ENCODE results near the gene SPATA18.
"Not testable (repeated sequence)": the region's sequence is repeated elsewhere in the genome, so short reads cannot be mapped to it uniquely, and the experiment has no call there.

The SPATA18 gene

GRCh38 chr4:52052475-52052780 lies 1.3 kb downstream of the SPATA18 start:
- no peak for DNase-seq (ENCODE audit: low read depth in 2 of 2)

DNA sequence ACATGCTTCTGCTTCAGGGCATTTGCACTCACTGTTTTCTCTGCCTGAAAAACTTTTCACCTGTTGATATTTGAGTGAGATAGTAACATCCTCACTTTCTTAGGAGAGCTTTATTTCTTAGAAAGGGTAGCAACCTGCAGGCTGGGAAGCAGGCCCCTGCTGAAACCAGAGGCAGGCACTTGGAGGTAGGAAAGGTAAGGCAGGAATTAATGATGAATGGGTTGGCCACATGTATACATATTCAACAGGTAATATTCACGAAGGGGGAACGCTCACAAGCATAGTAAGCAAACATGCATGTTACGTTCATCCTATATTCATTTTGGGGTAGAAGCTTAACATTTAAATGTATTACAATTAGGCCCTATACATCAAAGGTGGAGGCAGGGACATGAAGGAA lies 3.1 kb downstream of the SPATA18 start:
- DNase-seq (ENCODE audit: low read depth in 2 of 2), result no peak

DNA sequence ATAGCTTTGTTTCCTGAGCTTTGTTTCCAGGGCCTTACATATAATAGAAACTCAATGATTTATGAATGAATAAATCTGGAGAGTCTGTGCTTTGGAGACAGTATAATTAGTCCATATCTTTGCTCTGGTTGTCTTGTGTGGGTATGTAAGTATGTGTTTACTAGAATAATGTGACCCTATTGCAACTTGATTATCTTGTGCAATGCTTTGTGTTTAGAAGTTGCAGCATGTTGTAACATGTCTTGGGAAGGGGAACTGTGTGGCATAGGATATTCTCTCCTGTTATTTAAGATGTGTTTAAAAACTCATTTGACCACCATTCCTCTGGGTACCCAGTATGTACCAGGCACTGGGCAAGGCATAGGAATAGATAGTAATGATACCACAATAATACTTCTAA lies 6.1 kb downstream of the SPATA18 start:
- DNase-seq (ENCODE audit: low read depth in 2 of 2), result no peak

DNA sequence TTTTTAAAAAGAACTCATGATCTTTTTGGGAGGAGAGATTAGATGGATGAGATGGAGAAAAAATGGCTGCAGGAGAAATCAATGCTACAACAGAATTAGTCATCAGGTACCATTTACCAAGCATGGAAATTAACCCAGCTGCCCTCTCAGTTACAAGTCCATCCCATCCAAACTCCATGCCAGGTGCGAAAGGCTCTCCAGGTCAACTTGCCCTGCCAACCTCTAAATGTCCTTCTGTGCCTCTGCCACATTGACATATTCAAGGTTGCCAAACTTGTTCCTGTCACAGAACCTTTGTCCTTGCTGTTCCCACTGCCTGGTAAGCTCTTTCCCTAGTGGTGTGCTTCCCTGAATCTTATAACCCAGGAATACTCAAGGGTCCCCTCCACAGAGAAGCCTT lies 7.2 kb downstream of the SPATA18 start:
- DNase-seq (ENCODE audit: low read depth in 2 of 2), result no peak

DNA sequence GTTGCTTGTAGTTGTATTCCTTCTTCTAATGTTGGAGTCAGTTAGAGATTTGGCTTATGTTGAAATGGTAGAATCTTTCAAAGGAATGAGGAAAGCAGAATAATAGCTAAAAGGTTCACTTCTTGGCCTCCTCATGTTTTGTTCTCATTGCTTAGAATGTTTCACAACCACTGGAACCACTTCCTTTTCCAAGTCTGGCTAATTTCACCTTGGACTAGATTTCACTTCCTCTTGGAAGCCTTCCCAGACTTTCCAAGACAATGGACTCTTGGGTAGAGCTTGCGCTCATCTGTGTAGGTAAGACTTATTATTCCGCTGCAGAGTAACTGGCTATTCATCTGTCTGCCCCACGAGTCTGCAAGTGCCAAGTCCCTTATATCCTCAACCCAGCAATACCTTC lies 8.3 kb downstream of the SPATA18 start:
- no peak for DNase-seq (ENCODE audit: low read depth in 2 of 2)

- DNase-seq (ENCODE audit: low read depth in 2 of 2), result no peak
These were observed 18.5 kb downstream of the SPATA18 start for GRCh38 chr4:52069571-52069970.

DNA sequence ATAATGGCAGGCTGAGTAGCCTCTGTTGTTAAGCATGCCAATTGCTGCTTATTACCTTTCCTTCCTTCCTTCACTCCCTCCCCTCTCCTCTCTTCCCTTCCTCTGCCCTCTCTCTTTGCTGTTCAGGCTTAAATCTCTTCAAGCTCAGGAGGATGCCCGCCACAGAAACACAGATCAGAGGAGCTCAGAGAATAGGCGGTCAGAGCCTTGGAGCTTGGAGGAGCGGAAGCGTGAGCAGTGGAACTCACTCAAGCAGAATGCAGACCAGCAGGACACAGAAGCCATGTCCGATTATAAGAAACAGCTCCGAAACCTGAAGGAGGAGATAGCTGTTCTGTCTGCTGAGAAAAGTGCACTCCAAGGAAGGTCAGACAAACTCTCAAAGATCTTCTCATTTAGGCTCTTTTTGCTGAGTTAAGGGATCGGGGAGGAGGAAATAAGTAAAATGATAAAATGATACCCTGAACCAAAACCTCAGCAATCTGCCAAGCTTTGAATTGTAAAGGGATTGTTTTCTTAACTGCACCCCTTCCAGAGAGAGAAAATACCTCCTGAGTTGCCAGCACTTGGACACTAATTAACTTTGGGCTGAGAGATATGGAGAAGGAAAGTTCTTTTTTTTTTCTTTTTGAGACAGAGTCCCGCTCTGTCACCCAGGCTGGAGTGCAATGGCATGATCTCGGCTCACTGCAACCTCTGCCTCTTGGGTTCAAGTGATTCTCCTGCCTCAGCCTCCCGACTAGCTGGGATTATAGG lies 20.9 kb downstream of the SPATA18 start:
- DNase-seq (ENCODE audit: low read depth in 2 of 2), result no peak

- DNase-seq (ENCODE audit: low read depth in 2 of 2), result no peak
These were observed 25.6 kb downstream of the SPATA18 start for GRCh38 chr4:52076731-52077130.

DNA sequence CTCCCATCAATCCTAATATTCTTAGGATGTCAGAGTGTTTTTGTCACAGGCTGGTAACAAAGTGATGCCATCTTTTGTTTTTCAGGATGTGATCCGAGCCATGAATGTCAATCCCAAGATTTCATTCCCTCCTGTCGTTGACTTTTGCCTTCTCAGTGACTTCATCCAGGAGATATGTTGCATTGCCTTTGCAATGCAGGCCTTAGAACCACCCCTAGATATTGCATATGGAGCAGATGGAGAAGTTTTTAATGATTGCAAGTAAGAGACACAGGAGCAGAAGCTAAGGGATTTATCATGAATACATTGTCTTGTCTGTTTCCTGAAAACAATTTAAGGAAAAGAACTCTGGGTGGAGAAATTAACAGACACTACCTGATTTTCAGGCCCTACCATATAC lies 28.6 kb downstream of the SPATA18 start:
- no peak for DNase-seq (ENCODE audit: low read depth in 2 of 2)

GRCh38 chr4:52081216-52081615 lies 30.1 kb downstream of the SPATA18 start:
- no peak for DNase-seq (ENCODE audit: low read depth in 2 of 2)

DNA sequence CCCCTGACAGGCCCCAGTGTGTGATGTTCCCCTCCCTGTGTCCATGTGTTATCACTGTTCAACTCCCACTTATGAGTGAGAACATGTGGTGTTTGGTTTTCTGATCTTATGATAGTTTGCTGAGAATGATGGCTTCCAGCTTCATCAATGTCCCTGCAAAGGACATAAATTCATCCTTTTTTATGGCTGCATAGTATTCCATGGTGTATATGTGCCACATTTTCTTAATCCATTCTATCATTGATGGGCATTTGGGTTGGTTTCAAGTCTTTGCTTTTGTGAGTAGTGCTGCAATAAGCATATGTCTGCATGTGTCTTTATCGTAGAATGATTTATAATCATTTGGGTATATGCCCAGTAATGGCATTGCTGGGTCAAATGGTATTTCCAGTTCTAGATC lies 35.3 kb downstream of the SPATA18 start:
- not testable (repeated sequence) for DNase-seq (ENCODE audit: low read depth in 2 of 2)

GRCh38 chr4:52091801-52092200 lies 40.7 kb downstream of the SPATA18 start:
- DNase-seq (ENCODE audit: low read depth in 2 of 2), result no peak

DNA sequence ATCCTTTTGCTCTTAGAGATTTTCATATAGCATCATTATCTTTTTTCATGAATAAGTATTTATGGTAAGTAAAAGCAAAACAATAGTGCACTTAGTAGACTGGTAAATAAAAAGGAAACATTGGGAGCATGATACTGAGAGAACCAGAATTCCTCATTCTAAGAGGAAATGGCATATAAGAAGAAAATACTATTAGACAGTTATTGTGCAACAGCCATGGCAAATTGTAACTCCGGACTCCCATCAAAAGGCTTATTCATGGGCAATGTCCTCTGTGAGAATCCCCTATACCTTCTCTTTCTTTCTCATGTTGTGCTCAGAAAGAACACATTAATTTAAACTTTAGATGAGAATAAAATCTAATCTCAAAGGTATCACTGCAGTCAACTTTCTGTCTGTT lies 42.4 kb downstream of the SPATA18 start:
- no peak for DNase-seq (ENCODE audit: low read depth in 2 of 2)

GRCh38 chr4:52094376-52095145 lies 43.5 kb downstream of the SPATA18 start:
- DNase-seq (ENCODE audit: low read depth in 2 of 2), result no peak

DNA sequence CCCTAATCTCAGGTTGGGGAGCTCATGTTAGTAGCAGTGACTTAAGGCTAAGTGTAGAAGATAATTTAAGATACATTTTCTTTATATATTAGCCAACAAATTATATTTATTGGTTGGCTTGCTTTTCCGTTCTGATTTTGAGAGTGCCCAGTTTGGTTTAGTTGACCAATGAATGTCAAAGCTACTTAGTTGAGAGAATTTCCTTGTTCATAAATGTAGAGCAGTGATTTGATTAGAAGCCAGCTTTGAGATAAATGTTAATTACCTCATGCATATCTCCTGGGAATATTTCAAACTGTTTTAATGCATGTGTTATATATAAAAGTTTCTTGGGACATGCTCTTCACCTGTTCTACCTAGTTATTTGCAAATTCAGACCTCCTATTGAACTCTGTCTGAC lies 44.3 kb downstream of the SPATA18 start:
- DNase-seq (ENCODE audit: low read depth in 2 of 2), result no peak

- DNase-seq (ENCODE audit: low read depth in 2 of 2), result no peak
These were observed 44.9 kb downstream of the SPATA18 start for GRCh38 chr4:52096048-52096447.

DNA sequence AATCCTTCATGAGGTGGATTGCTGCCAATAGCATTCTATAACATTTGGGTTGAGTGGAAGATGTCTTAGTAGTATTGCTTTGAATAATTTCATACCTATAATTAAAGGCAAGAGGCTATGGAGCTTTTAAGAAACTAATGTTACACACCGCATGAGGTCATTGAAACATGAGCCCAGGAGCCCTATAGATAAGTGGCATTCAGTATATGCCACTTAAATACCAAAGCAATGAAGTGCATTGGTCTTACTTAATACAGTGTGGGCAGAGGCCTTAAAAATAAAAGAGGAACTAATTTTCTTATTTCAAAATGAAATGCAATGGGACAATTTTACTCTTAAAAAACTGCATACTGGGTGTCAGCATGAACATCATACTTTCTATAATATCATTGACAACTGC lies 47.5 kb downstream of the SPATA18 start:
- DNase-seq (ENCODE audit: low read depth in 2 of 2), result no peak

GRCh38 chr4:52099860-52100461 lies 48.9 kb downstream of the SPATA18 start:
- DNase-seq (ENCODE audit: low read depth in 2 of 2), result no peak

- DNase-seq (ENCODE audit: low read depth in 2 of 2), result no peak
These were observed 51.5 kb downstream of the SPATA18 start for GRCh38 chr4:52102587-52102986.

- no peak for DNase-seq (ENCODE audit: low read depth in 2 of 2)
These were observed 52.2 kb downstream of the SPATA18 start for GRCh38 chr4:52103319-52103718.

DNA sequence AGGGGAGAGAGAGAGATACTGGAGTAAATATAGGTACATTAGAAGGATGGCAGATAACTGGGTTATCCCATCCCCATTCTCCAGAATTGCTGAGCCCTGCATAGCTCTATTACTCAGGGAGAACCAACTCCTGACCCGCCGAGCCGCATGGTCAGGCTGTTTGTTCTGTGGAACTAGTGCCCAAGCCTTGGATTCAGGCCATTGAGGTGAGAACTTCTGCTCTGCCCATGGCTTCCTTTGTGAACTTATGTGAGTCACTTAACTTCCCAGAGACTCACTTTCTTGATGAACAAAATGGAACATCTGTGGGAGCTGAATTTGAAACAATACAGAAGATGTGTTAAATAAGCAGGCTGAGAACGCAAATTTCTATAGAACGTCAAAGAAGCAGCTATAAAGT lies 54.2 kb downstream of the SPATA18 start:
- DNase-seq (ENCODE audit: low read depth in 2 of 2), result no peak

DNA sequence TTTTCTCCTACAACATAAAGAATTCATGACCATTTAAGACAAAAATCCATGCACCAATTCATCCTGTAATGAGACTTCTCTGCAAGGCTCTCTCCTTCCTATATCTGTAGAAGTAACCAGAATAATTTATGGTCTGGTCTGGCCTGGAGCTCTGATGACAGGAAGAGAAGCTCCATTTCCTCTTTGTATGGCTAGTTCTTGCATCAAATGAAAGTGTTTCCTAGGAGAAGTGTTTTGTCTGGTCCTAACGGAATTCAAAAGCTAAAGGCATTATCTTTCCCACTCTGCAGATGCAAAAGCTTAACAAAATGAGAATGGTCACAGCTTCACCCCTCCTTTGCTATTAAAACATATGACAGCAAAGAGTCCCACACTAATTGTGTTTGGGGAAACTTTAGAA lies 55.1 kb downstream of the SPATA18 start:
- DNase-seq (ENCODE audit: low read depth in 2 of 2), result no peak

DNA sequence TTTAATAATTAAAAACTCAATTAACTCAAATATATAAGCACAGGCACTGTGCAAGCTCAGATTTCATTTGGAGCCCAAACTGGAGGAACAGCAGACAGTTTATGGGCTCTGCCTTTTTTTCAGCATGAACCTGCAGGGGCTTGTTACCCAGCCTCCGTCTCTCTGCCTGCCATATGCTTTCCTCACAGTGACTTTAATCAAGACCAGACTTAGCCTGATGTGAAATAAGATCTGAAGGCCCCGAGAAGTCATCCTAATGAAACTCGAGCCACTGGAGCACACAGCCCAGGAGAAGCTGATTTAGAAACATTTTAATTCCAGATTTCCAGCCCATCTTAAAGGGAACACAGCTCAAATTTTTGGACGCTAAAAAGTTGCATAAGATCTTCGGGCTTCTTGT lies 55.6 kb downstream of the SPATA18 start:
- no peak for DNase-seq (ENCODE audit: low read depth in 2 of 2)

All from activated CD4-positive, alpha-beta T cell treated with anti-CD3 and anti-CD28 coated beads for 24 hours (primary cell).